GM23248 (cell line): ENCODE measurements around the gene TDRD5. TPM values are rescaled to one million over a fixed set of nuclear protein-coding genes. Genes with fewer than 3 reads are reported as not detected.

Experiments
- DNase-seq: peaks from one replicate; pipeline ENCODE4 v3.0.0-alpha.2; 2015
- H2AFZ ChIP-seq: fragments of 200-600 bp; sonication (generic); 2 replicates; pipeline ENCODE4 v1.6.1; 2016; ENCODE audit warnings: antibody characterized with exemption
- H3F3A ChIP-seq: fragments of 200-600 bp; sonication (generic); 2 replicates; pipeline ENCODE4 v1.6.1; 2016; ENCODE audit warnings: mild to moderate bottlenecking, antibody characterized with exemption, mixed run types; ENCODE audit not compliant: insufficient read depth
- H3K27ac ChIP-seq: fragments of 200-600 bp; sonication (generic); 2 replicates; pipeline ENCODE4 v1.5.1; 2016; ENCODE audit warnings: mild to moderate bottlenecking
- H3K27me3 ChIP-seq: fragments of 200-600 bp; sonication (generic); replicated peaks from 2 replicates; pipeline ENCODE4 v1.6.1; 2016; ENCODE audit warnings: mild to moderate bottlenecking; ENCODE audit not compliant: insufficient read depth
- H3K36me3 ChIP-seq: fragments of 200-600 bp; sonication (generic); 2 replicates; pipeline ENCODE4 v1.6.1; 2016; ENCODE audit warnings: low read depth, mild to moderate bottlenecking
- H3K4me1 ChIP-seq: fragments of 200-600 bp; sonication (generic); 2 replicates; pipeline ENCODE4 v1.6.1; 2016; ENCODE audit warnings: mild to moderate bottlenecking; ENCODE audit not compliant: insufficient read depth
- H3K4me2 ChIP-seq: fragments of 200-600 bp; sonication (generic); one replicate; pipeline ENCODE4 v1.6.1; 2016; ENCODE audit warnings: mild to moderate bottlenecking; ENCODE audit not compliant: unreplicated experiment
- H3K4me3 ChIP-seq: fragments of 200-600 bp; sonication (generic); 2 replicates; pipeline ENCODE4 v1.5.1; 2016; ENCODE audit warnings: mild to moderate bottlenecking
- H3K79me2 ChIP-seq: fragments of 200-600 bp; sonication (generic); 2 replicates; pipeline ENCODE4 v1.6.1; 2016; ENCODE audit warnings: mild to moderate bottlenecking; ENCODE audit not compliant: insufficient read depth
- H3K9ac ChIP-seq: fragments of 200-600 bp; sonication (generic); 2 replicates; pipeline ENCODE4 v1.6.1; 2016; ENCODE audit warnings: mild to moderate bottlenecking
- H3K9me2 ChIP-seq: fragments of 200-600 bp; sonication (generic); 2 replicates; pipeline ENCODE4 v1.6.1; 2016; ENCODE audit warnings: mixed run types, mild to moderate bottlenecking, moderate library complexity; ENCODE audit not compliant: insufficient read depth
- H3K9me3 ChIP-seq: fragments of 200-600 bp; sonication (generic); one replicate; pipeline ENCODE4 v1.6.1; 2017; ENCODE audit warnings: low read depth
- H4K20me1 ChIP-seq: fragments of 200-600 bp; sonication (generic); 2 replicates; pipeline ENCODE4 v1.6.0; 2016; ENCODE audit not compliant: insufficient read depth
- EZH2 ChIP-seq: fragments of 200-600 bp; sonication (generic); IDR thresholded peaks from 2 replicates; pipeline ENCODE4 v1.6.1; 2018; ENCODE audit warnings: antibody characterized with exemption, mild to moderate bottlenecking; ENCODE audit not compliant: insufficient read depth, poor library complexity, severe bottlenecking
- EZH2phosphoT487 ChIP-seq: fragments of 200-600 bp; sonication (generic); IDR thresholded peaks from 2 replicates; pipeline ENCODE4 v1.6.1; 2018; ENCODE audit warnings: antibody characterized with exemption, moderate library complexity, mild to moderate bottlenecking, low read depth; ENCODE audit not compliant: insufficient read depth
- WGBS, 2 experiments: methylation state at CpG; one replicate each; pipeline ENCODE4 v1.1.6; 2015 to 2017; ENCODE audit warnings: low lambda C conversion rate in 2 of 2, low coverage in 1 of 2; ENCODE audit errors: missing lambda C conversion rate in 2 of 2; 5-methylcytosine and 5-hydroxymethylcytosine counted together
- in situ Hi-C: fragments of 300-500 bp; cut with MboI; formaldehyde crosslinking; loops from 2 replicates; pipeline ENCODE4 v1.15.0; 2020
- polyA plus RNA-seq: library from polyadenylated mRNA; unstranded; fragments of >200 nt; fragmentation: Nextera tagmentation; extraction: Ambion mirVana; gene quantifications from 2 replicates; pipeline ENCODE4 v1.2.1, GENCODE V29; 2016
- total RNA-seq: library from RNA; depleted of rRNA; stranded (reverse); fragments of >200 nt; shearing (Covaris generic); gene quantifications from 2 replicates; pipeline ENCODE4 v1.2.3, GENCODE V29; 2014; rRNA removed

The TDRD5 gene
- not detected in 2 replicates for total RNA-seq
- polyA plus RNA-seq, result not detected in 2 replicates

DNA sequence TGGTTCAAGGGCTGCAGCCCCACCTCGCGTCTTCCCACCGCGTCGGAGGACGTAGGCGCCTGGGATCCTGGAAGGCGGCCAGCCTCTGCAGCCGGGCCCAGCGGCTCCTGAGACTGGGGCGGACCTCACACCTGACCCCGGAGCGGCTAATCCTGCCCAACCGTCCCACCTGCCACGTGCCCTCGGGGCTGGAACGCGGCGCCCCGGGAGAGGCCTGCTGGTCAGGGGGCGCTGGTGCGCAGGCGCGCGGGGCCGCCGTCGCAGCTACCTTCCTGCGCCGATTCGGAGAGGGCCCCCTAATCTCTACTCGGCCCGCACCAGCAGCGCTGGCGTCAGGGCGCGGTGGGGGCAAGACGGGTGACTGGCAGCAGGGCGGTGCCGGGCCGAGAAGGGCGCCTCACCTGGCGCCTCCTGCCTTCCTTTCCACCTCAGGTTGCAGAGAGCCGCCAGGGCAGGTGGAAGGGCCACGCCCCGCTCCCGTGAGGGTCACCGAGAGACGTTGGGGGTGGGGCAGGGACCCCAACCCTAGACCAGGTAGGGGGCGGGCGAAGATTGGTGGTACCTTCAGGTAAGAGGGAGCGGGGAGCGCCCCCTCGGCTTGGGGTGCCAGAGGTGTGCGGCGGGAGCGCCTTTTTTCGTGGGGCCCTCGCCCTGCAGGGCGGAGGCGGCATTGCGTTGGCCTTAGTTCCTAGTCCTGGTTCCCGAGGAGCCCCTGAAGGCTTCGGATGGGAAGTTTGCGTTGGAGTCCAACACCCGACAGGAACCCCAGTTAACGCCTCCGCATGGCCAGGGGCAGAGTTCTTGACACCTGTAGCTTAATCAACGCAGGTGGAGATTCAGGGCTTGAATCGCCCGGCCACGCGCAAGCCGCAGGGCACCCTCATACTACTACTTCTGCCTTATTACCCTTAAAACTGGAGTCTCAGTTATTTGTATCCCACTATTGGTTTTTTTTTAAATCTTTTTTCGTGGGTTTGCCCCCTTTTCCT is at the start of gene TDRD5:
TSS of gene TDRD5 (plus strand) at position 241 of the 989 bp plus-strand sequence. CDS start 784 bp downstream, outside the sequence.
- TF ChIP-seq EZH2 (no peak), EZH2phosphoT487 (no peak)
- H3K9ac ChIP-seq, result no peak within 1 kb of the TSS
- H3K36me3 ChIP-seq, result no peaks in the 10 kb centered on the region
- no peaks in the 10 kb centered on the region for H3F3A ChIP-seq
- DNase-seq, result no peak
- H3K4me3 ChIP-seq, result no peak within 1 kb of the TSS
- H3K4me1 ChIP-seq, result no peaks in the 10 kb centered on the region
- H4K20me1 ChIP-seq, result no peaks in the 10 kb centered on the region
- no peak within 1 kb of the TSS for H3K27ac ChIP-seq
- in situ Hi-C loops, result no loop called here
- H3K9me3 ChIP-seq, result no peaks in the 10 kb centered on the region
- 24 to 27% methylated on average over 53 to 59 of the region's 75 CpGs for WGBS, 2 experiments
- no peaks in the 10 kb centered on the region for H3K79me2 ChIP-seq
- peaks cover 27% of the 10 kb centered on the region for H3K27me3 ChIP-seq
- no peaks in the 10 kb centered on the region for H3K9me2 ChIP-seq
- H3K4me2 ChIP-seq, result no peak within 1 kb of the TSS
- no peak within 1 kb of the TSS for H2AFZ ChIP-seq

- H3K4me1 ChIP-seq, result no peaks in the 10 kb centered on the region
- H4K20me1 ChIP-seq, result no peaks in the 10 kb centered on the region
- H3K27me3 ChIP-seq, result no peaks in the 10 kb centered on the region
- no peaks in the 10 kb centered on the region for H3K79me2 ChIP-seq
- 13 to 16% methylated on average over 3 of the region's 3 CpGs for WGBS, 2 experiments
- no peak overlapping the region for H3K27ac ChIP-seq
- no peaks in the 10 kb centered on the region for H3K9me2 ChIP-seq
- no peaks in the 10 kb centered on the region for H3K9me3 ChIP-seq
- H3K9ac ChIP-seq, result no peak overlapping the region
- no peak overlapping the region for H3K4me2 ChIP-seq
- in situ Hi-C loops, result no loop called here
- DNase-seq, result no peak
- no peak overlapping the region for H3K4me3 ChIP-seq
- H3F3A ChIP-seq, result no peaks in the 10 kb centered on the region
- no peak for TF ChIP-seq EZH2phosphoT487
- no peak for TF ChIP-seq EZH2
- H2AFZ ChIP-seq, result no peak overlapping the region
- no peaks in the 10 kb centered on the region for H3K36me3 ChIP-seq
These were observed 46.3 kb upstream of the TDRD5 start for GRCh38 chr1:179545321-179545720.

- H3K4me2 ChIP-seq, result no peak overlapping the region
- no peaks in the 10 kb centered on the region for H4K20me1 ChIP-seq
- H3K9me3 ChIP-seq, result no peaks in the 10 kb centered on the region
- no peak overlapping the region for H3K4me3 ChIP-seq
- in situ Hi-C loops, result no loop called here
- H3K9me2 ChIP-seq, result no peaks in the 10 kb centered on the region
- no peaks in the 10 kb centered on the region for H3K79me2 ChIP-seq
- H3K9ac ChIP-seq, result no peak overlapping the region
- H2AFZ ChIP-seq, result no peak overlapping the region
- no peak overlapping the region for H3K27ac ChIP-seq
- 15 to 28% methylated on average over 2 of the region's 2 CpGs for WGBS, 2 experiments
- no peak for DNase-seq
- H3K27me3 ChIP-seq, result no peaks in the 10 kb centered on the region
- TF ChIP-seq EZH2phosphoT487 (no peak), EZH2 (no peak)
- no peaks in the 10 kb centered on the region for H3K4me1 ChIP-seq
- no peaks in the 10 kb centered on the region for H3F3A ChIP-seq
- no peaks in the 10 kb centered on the region for H3K36me3 ChIP-seq
These were observed 44.6 kb upstream of the TDRD5 start for GRCh38 chr1:179547021-179547535.

GRCh38 chr1:179548666-179549367 is 42.8 kb upstream of the TDRD5 start:
- H4K20me1 ChIP-seq, result no peaks in the 10 kb centered on the region
- 15 to 26% methylated on average over 3 of the region's 3 CpGs for WGBS, 2 experiments
- in situ Hi-C loops, result no loop called here

More at GRCh38 chr1:179548666-179549367, 42.8 kb upstream of the TDRD5 start:
- no peak overlapping the region for H3K4me2 ChIP-seq
- TF ChIP-seq EZH2phosphoT487 (no peak), EZH2 (no peak)
- no peaks in the 10 kb centered on the region for H3K36me3 ChIP-seq
- no peaks in the 10 kb centered on the region for H3K27me3 ChIP-seq
- no peak overlapping the region for H3K4me3 ChIP-seq
- H2AFZ ChIP-seq, result no peak overlapping the region
- no peaks in the 10 kb centered on the region for H3K9me2 ChIP-seq
- no peak overlapping the region for H3K27ac ChIP-seq
- H3K4me1 ChIP-seq, result no peaks in the 10 kb centered on the region
- H3K9ac ChIP-seq, result no peak overlapping the region
- no peaks in the 10 kb centered on the region for H3F3A ChIP-seq
- no peak for DNase-seq
- no peaks in the 10 kb centered on the region for H3K79me2 ChIP-seq
- H3K9me3 ChIP-seq, result no peaks in the 10 kb centered on the region
